K562 (cell line): Measurements from ENCODE around the gene BMF. TPM values are rescaled to one million over a fixed set of nuclear protein-coding genes. Genes with fewer than 3 reads are reported as not detected.

Source experiments
- CHD2 ChIP-seq: IDR thresholded peaks from 2 replicates; pipeline ENCODE4 v1.6.1; 2011; ENCODE audit warnings: low read depth, low read length
- CREBBP ChIP-seq: IDR thresholded peaks from one replicate; pipeline ENCODE4 v1.6.1; 2012; ENCODE audit warnings: low read depth, mild to moderate bottlenecking, control low read depth, inconsistent platforms, low read length
- CREM ChIP-seq: IDR thresholded peaks from 2 replicates; pipeline ENCODE4 v1.6.1; 2014; ENCODE audit warnings: antibody characterized with exemption, low read depth
- FOXJ2 ChIP-seq: fragments of 200-800 bp; sonication (Bioruptor generic); IDR thresholded peaks from 2 replicates; pipeline ENCODE4 v1.6.1; 2016; ENCODE audit warnings: missing genetic modification characterization, missing compliant biosample characterization
- GATAD2A ChIP-seq: fragments of 450-650 bp; IDR thresholded peaks from 2 replicates; pipeline ENCODE4 v1.6.1; 2017
- KLF1 ChIP-seq: fragments of 450-650 bp; IDR thresholded peaks from 2 replicates; pipeline ENCODE4 v1.6.1; 2016; ENCODE audit warnings: missing genetic modification characterization, missing compliant biosample characterization
- KLF13 ChIP-seq: fragments of 450-650 bp; IDR thresholded peaks from 2 replicates; pipeline ENCODE4 v1.6.1; 2016; ENCODE audit warnings: missing genetic modification characterization, low read depth, mild to moderate bottlenecking, missing compliant biosample characterization, moderate library complexity, borderline replicate concordance
- KLF16 ChIP-seq: IDR thresholded peaks from 2 replicates; pipeline ENCODE4 v1.6.1; 2016; ENCODE audit warnings: antibody characterized with exemption
- MBD1 ChIP-seq: fragments of 250-450 bp; sonication (Bioruptor Pico); IDR thresholded peaks from 2 replicates; pipeline ENCODE4 v1.8.0; 2022; ENCODE audit warnings: inconsistent platforms
- REST ChIP-seq, 2 experiments: fragments of 450-650 bp; formaldehyde crosslinking in 1 of 2; IDR thresholded peaks; 2 replicates each; pipeline versions ENCODE4 v1.4.0 to v1.6.1; 2014 to 2020; ENCODE audit warnings: mild to moderate bottlenecking in 2 of 2, borderline replicate concordance in 1 of 2, low read depth in 1 of 2
- SAFB ChIP-seq: fragments of 200-400 bp; formaldehyde crosslinking; IDR thresholded peaks from 2 replicates; pipeline ENCODE4 v1.6.1; 2017; ENCODE audit warnings: low read depth, low read length, borderline replicate concordance
- SMARCE1 ChIP-seq: fragments of 450-650 bp; IDR thresholded peaks from 2 replicates; pipeline ENCODE4 v1.7.1; 2016; ENCODE audit warnings: mild to moderate bottlenecking
- TAF15 ChIP-seq: fragments of 200-400 bp; formaldehyde crosslinking; IDR thresholded peaks from 2 replicates; pipeline ENCODE4 v1.6.1; 2017; ENCODE audit warnings: mild to moderate bottlenecking, low read depth, low read length, moderate library complexity
- TAF7 ChIP-seq: fragments of 450-650 bp; IDR thresholded peaks from 2 replicates; pipeline ENCODE4 v1.6.1; 2016; ENCODE audit warnings: missing genetic modification characterization, missing compliant biosample characterization
- TSC22D4 ChIP-seq: fragments of 450-650 bp; IDR thresholded peaks from 2 replicates; pipeline ENCODE4 v1.6.1; 2016; ENCODE audit warnings: missing genetic modification characterization, missing biosample characterization, control low read depth
- ZNF133 ChIP-seq: fragments of 250-450 bp; sonication (Bioruptor Pico); IDR thresholded peaks from 2 replicates; pipeline ENCODE4 v1.4.0; 2020; ENCODE audit warnings: mild to moderate bottlenecking
- ZNF165 ChIP-seq: fragments of 250-450 bp; sonication (Bioruptor Pico); IDR thresholded peaks from 2 replicates; pipeline ENCODE4 v1.4.0; 2020; ENCODE audit warnings: borderline replicate concordance
- ZNF263 ChIP-seq: sonication (generic); formaldehyde crosslinking; IDR thresholded peaks from 2 replicates; pipeline ENCODE4 v1.8.0; 2022; ENCODE audit warnings: mild to moderate bottlenecking, missing genetic modification reagents, borderline replicate concordance
- ZNF766 ChIP-seq: fragments of 200-800 bp; sonication (Bioruptor generic); conservative IDR thresholded peaks from 2 replicates; pipeline ENCODE4 v1.6.1; 2016; ENCODE audit warnings: missing genetic modification characterization, missing compliant biosample characterization
- polyA plus RNA-seq, 8 experiments: library from polyadenylated mRNA; depleted of rRNA in 4 of 8; stranded (reverse) in 5 of 8; unstranded in 3 of 8; fragments of >200 nt; fragmentation: Nextera tagmentation in 2 of 8; fragmentation: Illumina TruSeq in 1 of 8; extraction: Ambion mirVana in 2 of 8; extraction: Trizol in 1 of 8; gene quantifications; 2 replicates each; pipeline versions ENCODE4 v1.2.1 to v1.2.3, GENCODE V29; 2011 to 2014; ENCODE audit warnings: inconsistent platforms in 1 of 8, missing spikeins in 1 of 8
- total RNA-seq, 7 experiments: library from RNA; depleted of rRNA in 6 of 7; stranded (reverse); fragments of >200 nt in 6 of 7; fragmentation: Illumina TruSeq in 2 of 7; extraction: Trizol in 2 of 7; gene quantifications; 2 replicates each; pipeline versions ENCODE4 v1.2.1 to v1.2.3, GENCODE V29; 2011 to 2021; ENCODE audit warnings: low replicate concordance in 1 of 7

BMF gene
- total and polyA plus RNA-seq, 9 of the 15 experiments (the other 6 are each of a cell fraction or from before 2014, with no cell fraction given), result 0.25 to 0.91 (median 0.59) TPM; not detected in 2

GRCh38 chr15:40044717-40045571 lies 63.7 kb downstream of the BMF start (continued):
- TF ChIP-seq TAF7 (no peak), ZNF766 (CRISPR knock-in tag) (no peak), ZNF263 (CRISPR knock-in tag) (peak; percentile 65; the same call in 1 of the 2 replicates), REST (IDR thresholded peaks at IDR 0.05; ENCODE audit: borderline replicate concordance) (peak; percentile 91), REST (CRISPR knock-in tag; IDR thresholded peaks at IDR 0.05; ENCODE audit: low read depth) (no peak), CREM (peak; percentile 91), FOXJ2 (tag) (no peak), MBD1 (CRISPR knock-in tag) (no peak), CHD2 (no peak), ZNF165 (no peak), CREBBP (no peak), TSC22D4 (tag) (no peak), ZNF133 (CRISPR knock-in tag) (no peak), SMARCE1 (no peak), SAFB (peak; percentile 74; the same call in 1 of the 2 replicates), TAF15 (no peak), KLF13 (peak; percentile 96), KLF16 (peak; percentile 65; the same call in 1 of the 2 replicates), GATAD2A (peak; percentile 76; the same call in 1 of the 2 replicates), KLF1 (tag) (peak; percentile 84)
